RKO (cell line): Measurements from ENCODE around the gene JAKMIP2.
"Not testable (repeated sequence)": the region's sequence is repeated elsewhere in the genome, so short reads cannot be mapped to it uniquely, and the experiment has no call there.

ENCODE experiments used
- DNase-seq: peaks from one replicate; pipeline ENCODE4 v3.0.0-alpha.2; 2016; ENCODE audit warnings: low spot score

Gene JAKMIP2

DNA sequence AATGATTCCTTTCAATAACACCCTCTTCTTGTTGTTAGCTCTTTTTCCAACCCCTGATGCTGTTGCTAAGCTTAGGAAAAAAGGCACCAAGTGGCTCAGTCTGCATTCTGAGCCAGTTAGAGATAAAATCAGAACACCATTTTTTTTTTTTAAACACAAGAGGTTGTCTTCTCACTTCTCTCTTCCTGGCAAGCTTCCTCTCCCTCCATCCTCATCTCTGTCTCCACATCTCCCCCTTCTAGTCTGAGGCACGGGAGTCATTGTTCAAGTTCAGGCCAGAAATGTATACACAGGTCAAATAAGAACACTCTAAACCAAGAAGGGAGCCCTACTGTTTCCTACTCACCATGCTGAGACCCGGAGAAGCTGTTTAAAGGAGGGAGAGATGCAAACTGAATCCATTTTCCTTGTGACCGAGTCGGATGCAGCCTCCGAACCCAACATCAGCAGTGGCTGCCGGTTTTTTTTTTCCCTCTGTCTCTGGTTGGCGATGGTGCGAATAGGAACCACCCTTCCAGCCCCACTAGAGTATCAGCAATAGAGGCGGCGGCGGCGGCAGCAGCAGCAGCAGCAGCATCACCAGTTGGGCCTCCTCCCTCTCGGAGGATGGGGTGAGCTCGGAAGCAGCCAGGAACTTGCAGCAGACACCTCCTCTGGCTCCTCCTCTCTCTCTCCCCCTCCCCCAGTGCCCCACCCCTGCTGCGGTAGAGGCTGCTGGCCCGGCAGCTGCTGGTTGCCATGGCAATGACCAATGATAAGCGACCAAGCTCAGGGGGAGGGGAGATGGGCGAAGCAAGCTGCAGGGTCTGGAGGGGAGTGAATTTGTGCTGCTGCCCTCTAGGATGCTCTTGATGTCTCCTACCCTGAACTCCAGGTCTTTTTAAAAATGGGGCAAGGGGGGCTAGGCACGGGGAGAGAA, at the start of gene JAKMIP2:
Gene JAKMIP2 (minus strand): TSS at position 619 of the 919 bp plus-strand sequence. CDS start 110,922 bp downstream, outside the sequence.
- no peak for DNase-seq

DNA sequence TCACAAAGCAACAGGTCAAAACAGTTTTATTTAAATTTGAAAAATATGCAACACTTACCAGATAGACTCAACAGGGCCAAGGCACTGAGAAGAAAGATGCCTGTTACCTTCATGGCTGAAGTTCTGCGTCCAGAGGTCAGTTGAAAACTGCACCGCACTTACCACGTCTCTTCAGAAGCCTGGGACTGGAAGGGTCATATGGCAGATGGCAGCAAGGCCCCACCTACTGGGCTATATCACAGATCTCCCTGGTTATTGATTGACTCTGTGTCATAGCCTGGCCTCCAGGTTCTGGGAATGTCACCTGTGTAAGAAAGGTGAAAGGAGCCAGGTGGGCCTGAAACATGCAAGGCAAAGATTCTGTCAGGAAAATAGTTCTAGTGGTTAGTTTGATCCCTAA, 48.9 kb upstream of the JAKMIP2 start, which contains the start of gene SPINK1:
Gene SPINK1 (minus strand): TSS at position 207 of the 400 bp plus-strand sequence. CDS start 94 bp downstream, at position 113.
- no peak for DNase-seq

DNA sequence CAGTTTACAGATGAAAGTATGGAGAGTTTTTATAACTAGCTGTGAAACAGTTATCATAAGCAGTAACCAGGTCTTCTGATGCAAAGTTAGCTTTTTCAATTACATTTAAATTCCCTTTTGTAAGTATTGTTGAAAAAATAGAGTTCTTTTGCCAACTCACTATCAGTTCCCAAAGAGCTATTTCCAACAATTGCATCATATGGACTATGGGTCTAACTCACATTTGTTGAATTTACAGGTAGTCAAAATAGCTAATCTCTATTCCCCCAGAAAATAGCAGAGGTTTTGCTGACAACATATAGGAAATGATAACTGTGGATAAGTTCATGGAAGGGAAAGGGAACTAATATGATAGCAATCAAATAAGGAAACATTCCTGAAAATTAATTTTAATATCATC, 47.5 kb upstream of the JAKMIP2 start:
- DNase-seq: no peak

DNA sequence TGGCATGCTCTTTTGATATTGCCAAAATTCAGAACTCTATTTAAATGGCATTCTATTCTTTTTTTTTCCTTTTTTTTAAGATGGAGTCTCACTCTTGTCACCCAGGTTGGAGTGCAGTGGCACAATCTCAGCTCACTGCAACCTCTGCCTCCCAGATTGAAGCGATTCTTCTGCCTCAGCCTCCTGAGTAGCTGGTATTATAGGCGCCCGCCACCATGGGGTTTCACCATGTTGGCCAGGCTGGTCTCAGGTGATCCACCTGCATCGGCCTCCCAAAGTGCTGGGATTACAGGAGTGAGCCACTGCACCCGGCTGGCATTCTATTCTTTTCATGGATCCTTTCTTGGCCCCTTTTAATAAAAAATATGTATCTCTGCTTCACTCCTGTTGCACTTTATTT, 44.5 kb upstream of the JAKMIP2 start:
- DNase-seq: not testable (repeated sequence)

DNA sequence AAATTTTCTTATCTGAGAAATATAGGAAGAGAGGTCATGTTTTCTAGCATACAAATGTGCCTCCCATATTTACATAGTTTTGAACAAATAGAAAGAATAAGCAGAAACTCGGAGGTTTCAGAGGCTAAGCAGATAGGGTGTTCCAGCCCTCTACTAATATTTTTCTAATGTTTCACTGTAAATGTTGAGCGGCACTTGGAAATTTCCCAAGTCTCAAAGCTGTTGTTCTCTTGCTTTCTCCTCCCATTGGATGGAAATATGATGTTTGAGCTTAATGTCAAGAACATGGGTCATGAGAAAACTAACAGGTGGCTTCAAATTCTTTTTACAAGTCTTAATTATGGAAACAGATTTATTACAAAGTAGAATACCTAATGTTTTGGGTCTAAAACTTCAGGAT, 43.8 kb upstream of the JAKMIP2 start:
- no peak for DNase-seq

DNA sequence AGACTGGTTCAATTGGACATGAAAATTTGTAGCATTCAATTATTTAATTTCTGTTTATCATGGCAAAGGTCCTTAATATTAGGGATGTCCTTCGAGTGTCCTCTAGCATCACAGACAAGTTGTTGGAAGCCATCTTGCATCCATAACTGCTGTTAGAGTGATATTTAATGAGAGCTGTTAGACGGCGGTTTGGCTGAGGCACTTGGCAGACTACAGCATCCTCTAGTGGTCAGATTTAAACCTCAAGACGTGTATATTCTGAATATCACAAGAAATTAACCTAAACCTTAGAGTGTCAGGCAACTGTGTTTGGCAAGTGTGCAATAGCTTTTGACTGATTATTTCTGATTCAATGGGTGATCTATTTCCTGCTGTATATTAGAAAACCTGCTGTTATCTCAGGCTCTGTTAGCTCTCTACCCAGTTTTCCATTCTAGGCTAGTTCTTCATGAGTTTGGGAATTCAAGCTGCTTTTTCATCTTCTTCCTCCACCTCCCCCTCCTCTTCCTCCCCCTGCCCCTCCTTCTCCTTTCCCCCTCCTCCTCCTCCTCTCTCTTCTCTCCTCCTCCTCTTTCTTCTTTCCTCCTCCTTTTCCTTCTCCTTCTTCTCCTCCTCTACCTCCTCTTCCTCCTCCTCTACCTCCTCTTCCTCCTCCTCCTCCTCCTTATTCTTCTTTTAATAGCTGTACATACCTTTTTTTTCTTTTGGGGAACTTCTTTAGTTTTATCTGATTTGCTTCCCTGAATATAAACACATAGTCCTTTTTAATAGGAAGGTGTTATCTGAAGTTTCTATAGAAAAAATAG, 40.4 kb upstream of the JAKMIP2 start:
- peak; percentile 68 for DNase-seq

DNA sequence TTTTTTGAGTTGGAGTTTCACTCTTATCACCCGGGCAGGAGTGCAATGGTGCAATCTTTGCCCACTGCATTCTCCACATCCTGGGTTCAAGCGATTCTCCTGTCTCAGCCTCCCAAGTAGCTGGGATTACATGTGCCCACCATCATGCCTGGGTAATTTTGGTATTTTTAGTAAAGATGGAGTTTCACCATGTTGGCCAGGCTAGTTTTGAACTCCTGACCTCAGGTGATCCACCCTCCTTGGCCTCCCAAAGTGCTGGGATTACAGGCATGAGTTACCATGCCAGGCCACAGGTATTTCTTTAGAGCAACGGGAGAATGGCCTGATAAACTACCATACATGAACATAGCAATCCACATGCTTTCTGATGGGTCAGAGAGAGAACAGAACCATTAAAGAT, 39.7 kb upstream of the JAKMIP2 start:
- not testable (repeated sequence) for DNase-seq

DNA sequence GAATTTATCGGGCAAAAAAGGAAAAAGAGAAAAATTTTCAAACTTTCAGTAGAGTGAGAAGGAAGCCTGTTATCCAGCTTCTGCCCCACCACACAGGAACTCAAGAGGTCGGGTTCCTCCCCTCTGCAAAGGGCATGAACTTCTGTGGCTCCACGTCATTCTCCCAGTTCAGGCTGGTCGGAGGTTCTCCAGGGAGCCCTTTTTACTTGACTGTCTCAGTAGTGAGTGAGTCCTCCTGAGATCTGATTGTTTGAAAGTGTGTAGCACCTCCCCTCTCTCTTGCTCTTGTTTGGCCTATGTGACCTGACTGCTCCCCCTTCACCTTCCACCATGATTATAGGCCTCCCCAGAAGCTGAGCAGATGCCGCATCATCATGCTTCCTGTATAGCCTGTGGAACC, 39.2 kb upstream of the JAKMIP2 start:
- no peak for DNase-seq

DNA sequence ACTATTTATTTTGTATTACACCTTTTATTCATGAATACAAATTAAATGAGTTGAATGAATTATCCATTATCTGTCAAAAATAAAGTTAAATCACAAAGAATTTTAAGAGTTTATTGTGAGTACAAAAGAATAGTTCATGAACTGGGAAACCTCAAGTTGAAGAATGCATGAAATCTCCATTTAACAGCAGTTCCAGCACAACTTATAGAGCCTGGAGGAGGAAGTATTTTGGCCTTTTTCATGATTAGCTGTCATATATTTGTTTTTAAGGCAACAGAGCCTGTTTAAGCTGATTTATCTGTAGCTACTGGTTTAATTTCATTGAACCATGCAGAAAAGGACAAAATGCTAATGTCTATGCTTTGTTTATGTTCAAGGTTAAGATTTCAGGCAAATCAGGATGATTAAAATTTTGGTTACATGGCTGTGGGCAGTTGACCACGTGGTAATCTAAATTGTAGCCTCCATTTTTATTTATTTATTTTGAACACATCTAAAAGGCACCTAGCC, 36.8 kb upstream of the JAKMIP2 start:
- no peak for DNase-seq

DNA sequence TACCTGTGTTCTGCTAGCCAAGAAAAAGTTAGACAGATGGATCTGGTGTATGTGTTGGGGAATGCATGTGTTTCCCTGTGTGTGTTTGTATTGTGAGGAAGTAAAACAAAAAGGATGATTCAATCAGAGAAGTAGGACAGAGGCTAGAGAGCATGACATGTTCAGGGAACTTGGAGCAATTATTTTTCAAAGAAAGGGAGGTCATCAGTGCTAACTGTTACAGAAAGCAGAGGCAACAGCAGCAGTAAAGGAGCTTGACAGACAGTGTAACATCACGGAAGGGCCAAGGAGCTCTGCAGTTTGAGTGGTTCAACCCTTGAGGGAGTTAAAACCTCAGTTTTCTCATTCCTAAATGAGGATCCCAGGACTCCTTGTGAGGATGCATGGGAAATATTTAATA, 35.8 kb upstream of the JAKMIP2 start:
- DNase-seq: no peak

DNA sequence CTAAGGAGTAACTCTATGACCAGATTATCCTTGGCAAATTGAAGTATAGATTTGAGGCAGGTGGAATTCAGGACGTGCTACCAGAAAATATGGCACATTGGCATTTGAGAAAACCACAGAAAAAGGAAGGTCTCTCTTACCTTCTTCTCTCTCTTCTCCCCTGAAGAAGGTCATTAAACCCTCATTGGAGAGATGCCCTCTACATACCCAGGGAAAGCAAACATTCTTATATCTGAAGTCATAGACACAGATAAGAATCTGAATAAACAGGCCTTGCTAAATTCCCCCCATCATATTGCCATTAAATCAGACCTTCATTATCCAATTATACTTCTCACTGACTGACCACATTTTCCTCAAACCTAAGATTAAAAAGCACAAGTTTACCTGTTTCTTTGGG, 31.2 kb upstream of the JAKMIP2 start:
- DNase-seq: no peak

DNA sequence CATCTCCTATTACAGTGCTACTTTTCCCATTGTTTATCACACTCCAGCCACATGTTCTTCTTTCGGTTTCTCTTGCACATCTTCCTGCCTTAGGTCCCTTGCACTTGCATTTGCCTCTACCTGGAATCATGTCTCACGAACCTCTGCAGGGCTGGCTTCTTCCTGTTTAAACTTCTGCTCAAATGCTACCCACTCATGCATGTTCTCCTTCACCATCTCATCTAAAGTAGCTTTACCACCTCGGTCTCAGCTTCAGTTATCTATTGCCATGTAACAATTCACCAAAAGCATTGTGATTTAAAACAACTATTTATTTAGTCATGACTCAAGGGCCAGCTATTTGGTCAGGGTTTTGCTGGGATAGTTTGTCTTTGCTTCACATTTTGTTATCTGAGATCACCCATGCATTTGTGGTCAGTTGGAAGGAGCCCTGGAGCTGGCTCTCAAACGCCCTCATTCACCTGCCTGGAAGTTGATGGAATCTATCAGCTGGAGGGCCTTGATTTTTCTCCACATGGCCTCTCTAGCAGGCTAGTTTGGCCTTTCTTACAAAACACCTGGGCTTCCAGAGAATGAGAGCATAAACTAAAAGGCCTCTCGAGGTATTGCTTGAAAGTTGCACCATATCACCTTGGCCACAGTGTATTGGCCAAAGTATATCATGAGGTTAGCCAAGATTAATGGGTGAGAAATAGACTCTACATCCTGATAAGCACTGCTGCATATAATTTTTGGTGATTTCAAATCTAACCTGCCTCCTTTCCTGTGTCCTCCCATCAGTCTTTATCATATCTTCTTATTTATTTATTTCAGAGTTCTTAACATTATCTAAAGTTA, 27.5 kb upstream of the JAKMIP2 start:
- no peak for DNase-seq

DNA sequence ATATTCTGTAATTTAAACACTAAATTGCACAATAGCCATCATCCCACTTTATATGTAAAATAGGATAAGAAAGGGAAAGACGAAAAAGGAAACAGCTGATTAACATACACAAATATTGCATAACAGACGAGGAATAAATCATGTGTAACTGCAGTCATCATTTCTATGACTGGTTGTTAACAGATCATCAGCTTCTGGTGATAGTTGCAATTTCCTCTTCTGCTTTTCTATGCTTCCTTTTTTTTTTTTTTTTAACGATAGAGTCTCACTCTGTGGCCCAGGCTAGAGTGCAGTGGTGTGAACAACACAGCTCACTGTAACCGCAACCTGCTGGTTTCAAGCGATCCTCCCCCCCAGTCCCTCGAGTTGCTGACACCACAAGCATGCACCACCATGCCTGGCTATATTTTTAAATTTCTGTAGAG, 22.5 kb upstream of the JAKMIP2 start:
- DNase-seq: no peak

DNA sequence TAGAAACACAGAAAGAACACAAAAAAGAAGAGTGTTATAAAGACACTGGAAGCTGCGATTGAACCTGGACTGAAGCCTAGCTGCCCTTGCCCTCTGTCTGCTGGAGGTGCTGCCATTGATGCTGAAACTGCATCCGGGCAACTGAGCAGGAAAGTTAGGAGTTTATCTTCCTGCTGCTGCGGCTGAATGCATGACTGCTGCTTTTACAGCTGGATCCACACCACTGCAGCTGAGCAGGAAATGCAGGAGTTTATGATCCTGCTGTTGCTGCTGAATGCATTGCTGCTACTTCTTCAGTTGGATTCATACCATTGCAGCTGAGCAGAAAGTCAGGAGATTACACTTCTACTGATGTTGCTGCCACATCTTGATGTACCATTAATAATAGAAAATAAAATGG, 21.8 kb upstream of the JAKMIP2 start:
- DNase-seq: no peak

DNA sequence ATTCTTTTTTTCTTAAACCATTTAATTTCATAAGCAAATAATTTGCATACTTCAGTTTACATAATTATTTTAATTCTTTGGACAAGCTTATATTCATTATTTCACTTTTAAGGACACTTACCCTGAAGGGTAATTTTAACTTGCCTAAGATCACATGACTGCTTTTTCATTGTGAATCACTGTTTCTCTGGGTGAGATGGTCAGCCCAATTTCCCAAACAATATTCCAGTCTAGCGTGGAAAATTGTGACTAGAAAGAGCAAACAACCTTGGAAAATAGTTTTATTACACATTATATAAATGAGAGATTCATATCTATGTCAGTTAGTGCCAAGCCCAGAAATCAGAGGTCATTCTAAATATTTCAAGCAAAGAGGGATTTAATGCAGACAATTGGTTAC, 21.4 kb upstream of the JAKMIP2 start:
- DNase-seq: no peak

DNA sequence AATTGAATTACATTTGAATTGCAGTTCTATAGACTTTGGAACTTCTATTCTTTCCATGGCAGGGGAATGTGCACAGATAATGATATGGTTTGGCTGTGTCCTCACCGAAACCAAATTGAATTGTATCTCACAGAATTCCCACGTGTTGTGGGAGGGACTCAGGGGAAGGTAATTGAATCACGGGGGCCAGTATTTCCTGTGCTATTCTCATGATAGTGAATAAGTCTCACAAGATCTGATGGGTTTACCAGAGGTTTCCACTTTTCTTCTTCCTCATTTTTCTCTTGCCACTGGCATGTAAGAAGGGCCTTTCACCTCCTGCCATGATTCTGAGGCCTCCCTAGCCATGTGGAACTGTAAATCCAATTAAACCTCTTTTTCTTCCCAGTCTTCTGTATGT, 20.6 kb upstream of the JAKMIP2 start:
- DNase-seq: not testable (repeated sequence)

DNA sequence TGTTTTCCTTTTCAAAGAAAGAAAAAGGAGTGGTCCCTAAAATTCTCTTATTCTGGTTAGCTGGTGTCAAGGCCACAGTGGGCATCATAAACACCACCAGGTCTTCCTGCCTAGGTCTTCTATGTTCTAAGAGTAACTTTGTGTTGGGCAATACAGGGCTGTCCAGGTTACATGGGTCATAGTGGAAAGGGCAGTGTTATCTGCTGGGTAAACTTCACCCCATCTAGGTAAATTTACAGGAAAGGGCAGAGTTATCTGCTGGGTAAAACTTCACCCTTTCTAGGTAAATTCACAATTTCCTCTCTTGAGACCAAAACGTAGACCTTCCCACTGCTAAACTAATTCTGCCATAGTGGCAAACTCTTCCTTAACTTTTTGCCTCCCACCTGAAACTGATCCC, 18.9 kb upstream of the JAKMIP2 start:
- DNase-seq: no peak

DNA sequence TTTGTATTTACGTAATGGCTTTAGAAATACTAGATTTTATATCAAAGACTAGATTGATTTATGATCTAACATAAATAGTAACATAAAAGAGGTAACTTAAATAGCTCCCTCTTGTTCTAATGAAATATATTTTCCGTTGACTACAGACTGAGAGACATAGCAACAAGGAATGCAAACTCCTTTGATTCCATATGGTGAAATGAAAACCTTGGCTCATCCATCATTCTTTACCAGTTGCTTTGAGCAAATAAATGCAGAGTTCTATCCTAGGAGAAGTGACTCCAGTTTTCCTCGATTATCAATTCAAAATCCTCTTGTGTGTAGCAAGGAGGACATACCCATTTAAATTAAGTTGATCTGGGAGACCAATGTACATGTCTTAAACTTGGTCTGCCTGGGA, 18.0 kb upstream of the JAKMIP2 start:
- no peak for DNase-seq

DNA sequence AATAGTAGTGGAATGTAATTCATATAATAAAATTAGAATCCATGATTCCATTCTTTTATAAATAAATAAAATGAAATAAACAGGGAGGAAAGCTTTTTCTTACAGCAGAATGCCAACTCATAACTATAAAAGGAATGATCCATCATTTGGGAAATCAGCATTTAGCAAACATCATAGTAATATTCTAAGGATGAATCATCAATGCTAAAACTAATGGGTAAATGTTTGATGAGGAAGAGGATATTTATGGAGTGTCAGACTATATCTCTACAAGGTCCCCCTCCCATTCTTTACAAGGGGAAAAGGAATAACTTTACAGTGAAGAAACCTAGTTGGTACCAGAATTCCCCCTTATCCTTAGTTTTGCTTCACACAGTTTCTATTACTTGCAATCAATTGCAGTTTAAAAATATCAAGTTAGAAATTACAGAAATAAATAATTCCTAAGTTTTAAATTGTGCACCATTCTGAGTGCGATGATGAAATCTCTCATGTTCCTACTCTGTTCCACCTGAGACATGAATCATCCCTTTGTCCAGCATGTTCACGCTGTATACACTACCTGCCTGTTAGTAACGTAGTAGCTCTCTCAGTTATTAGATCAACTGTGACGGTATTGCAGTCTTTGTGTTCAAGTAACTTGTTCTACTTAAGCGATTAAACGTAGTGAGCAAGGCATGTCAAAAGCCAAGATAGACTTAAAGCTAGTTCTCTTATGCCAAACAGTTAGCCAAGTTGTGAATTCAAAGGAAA, 14.2 kb upstream of the JAKMIP2 start:
- DNase-seq: no peak

DNA sequence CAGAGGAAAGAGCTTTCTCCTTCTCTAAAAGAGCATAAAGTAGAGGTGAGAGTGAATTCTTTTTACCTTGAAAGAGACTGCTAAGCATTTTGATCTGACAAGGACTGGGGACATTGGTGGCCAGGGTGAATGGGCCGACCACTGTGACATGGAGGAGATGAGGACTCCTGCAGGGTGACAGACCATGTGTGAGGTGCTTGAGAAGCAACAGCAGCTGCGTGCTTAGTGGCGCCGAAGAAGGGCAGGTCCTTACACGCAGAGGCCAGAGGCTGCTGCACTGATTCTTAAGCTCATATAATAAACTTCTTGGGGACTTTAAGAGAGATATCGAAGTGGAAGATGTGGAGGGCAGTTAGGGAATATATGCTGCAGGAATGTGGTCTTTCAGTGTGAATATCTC, 8.7 kb upstream of the JAKMIP2 start:
- DNase-seq: no peak

DNA sequence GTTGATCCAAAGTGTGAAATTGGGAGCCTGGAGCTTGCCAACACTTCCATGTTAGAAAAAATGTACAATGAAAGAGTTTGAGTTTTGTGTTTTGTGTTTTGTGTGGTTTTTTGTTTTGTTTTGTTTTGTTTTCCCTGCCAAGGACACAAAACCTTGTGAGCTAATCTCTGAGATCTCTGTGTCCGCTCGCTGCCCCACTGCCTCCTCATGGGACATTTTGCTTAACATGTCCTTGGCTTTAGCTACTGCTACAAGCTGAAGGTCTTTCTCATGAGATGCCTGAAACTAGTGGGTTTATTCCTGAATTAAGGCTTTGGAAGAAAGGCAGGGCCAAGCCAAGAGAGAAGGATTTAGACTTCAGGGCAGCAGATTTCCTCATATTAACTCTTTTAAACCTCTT, 7.3 kb upstream of the JAKMIP2 start:
- DNase-seq: no peak
